GM12891 (cell line): Measurements from ENCODE around the gene TLE1.

Source experiments
- POLR2A ChIP-seq: IDR thresholded peaks from 2 replicates; pipeline ENCODE4 v1.6.1; 2011; ENCODE audit warnings: low read depth, low read length, control low read depth
- POLR2AphosphoS5 ChIP-seq: IDR thresholded peaks from 2 replicates; pipeline ENCODE4 v1.6.1; 2011; ENCODE audit warnings: low read depth, low read length, control low read depth
- POU2F2 ChIP-seq: IDR thresholded peaks from 2 replicates; pipeline ENCODE4 v1.6.1; 2011; ENCODE audit warnings: low read depth, mild to moderate bottlenecking, control low read depth, low read length, moderate library complexity
- SPI1 ChIP-seq: IDR thresholded peaks from 2 replicates; pipeline ENCODE4 v1.6.1; 2011; ENCODE audit warnings: low read depth, low read length, control low read depth
- TAF1 ChIP-seq: IDR thresholded peaks from 2 replicates; pipeline ENCODE4 v1.6.1; 2011; ENCODE audit warnings: low read depth, low read length, control low read depth

- TF ChIP-seq POLR2A, result no peak
- no peak for TF ChIP-seq SPI1
- TF ChIP-seq TAF1, result no peak
- TF ChIP-seq POLR2AphosphoS5, result no peak
- no peak for TF ChIP-seq POU2F2
Measured at GRCh38 chr9:81690251-81690851, 1.0 kb upstream of the TLE1 start.
